Hematopoietic multipotent progenitor cell treated with erythropoietin and hydrocortisone succinate and interleukin-3 and kit ligand, for 8 days (in vitro differentiated cells): ENCODE data around the gene AVL9.

Experiments
- DNase-seq: peaks from one replicate; pipeline ENCODE4 v3.0.0-alpha.2; 2015

Gene AVL9

GRCh38 chr7:32535162-32535702, 39.9 kb downstream of the AVL9 start:
- no peak for DNase-seq

GRCh38 chr7:32536016-32536415, 40.7 kb downstream of the AVL9 start:
- no peak for DNase-seq

GRCh38 chr7:32536585-32536984, 41.3 kb downstream of the AVL9 start:
- DNase-seq, result no peak

- no peak for DNase-seq
These were observed 42.5 kb downstream of the AVL9 start for GRCh38 chr7:32537760-32538159.

- DNase-seq, result no peak
These were observed 44.1 kb downstream of the AVL9 start for GRCh38 chr7:32539366-32539765.

GRCh38 chr7:32539919-32540531, 44.7 kb downstream of the AVL9 start:
- peak; percentile 31 for DNase-seq

GRCh38 chr7:32542595-32542994, 47.3 kb downstream of the AVL9 start:
- no peak for DNase-seq

GRCh38 chr7:32559480-32559879, 64.2 kb downstream of the AVL9 start:
- DNase-seq, result no peak

- DNase-seq, result no peak
These were observed 64.8 kb downstream of the AVL9 start for GRCh38 chr7:32560075-32560474.

- DNase-seq, result no peak
These were observed 66.3 kb downstream of the AVL9 start for GRCh38 chr7:32561613-32562012.

- no peak for DNase-seq
These were observed 69.3 kb downstream of the AVL9 start for GRCh38 chr7:32564542-32564941.

GRCh38 chr7:32569388-32570289, 74.3 kb downstream of the AVL9 start:
- no peak for DNase-seq

GRCh38 chr7:32573110-32573687, 77.9 kb downstream of the AVL9 start:
- DNase-seq, result no peak

GRCh38 chr7:32574626-32575025, 79.3 kb downstream of the AVL9 start:
- no peak for DNase-seq

- DNase-seq, result no peak
These were observed 82.1 kb downstream of the AVL9 start for GRCh38 chr7:32577421-32577820.

GRCh38 chr7:32579776-32580175, 84.5 kb downstream of the AVL9 start:
- no peak for DNase-seq

GRCh38 chr7:32580646-32581045, 85.4 kb downstream of the AVL9 start:
- DNase-seq, result no peak

GRCh38 chr7:32582036-32582435, 86.7 kb downstream of the AVL9 start:
- no peak for DNase-seq

- no peak for DNase-seq
These were observed 88.5 kb downstream of the AVL9 start for GRCh38 chr7:32583791-32584190.

- no peak for DNase-seq
These were observed 91.3 kb downstream of the AVL9 start for GRCh38 chr7:32586291-32587221.

GRCh38 chr7:32587411-32587948, 92.2 kb downstream of the AVL9 start:
- DNase-seq, result no peak

- DNase-seq, result peak; percentile 8
These were observed 93.4 kb downstream of the AVL9 start for GRCh38 chr7:32588657-32589056.
